T-helper 2 cell treated with Interferon-gamma antibody and Interleukin-4, amounts not matched to agents 100 ng/mL and 5 ng/mL, for 36 hours (primary cell): ENCODE results near the gene PLEK. TPM values are rescaled to one million over a fixed set of nuclear protein-coding genes. Genes with fewer than 3 reads are reported as not detected.

Source experiments
- intact Hi-C: fragments of 100-400 bp; cut with micrococcal nuclease; formaldehyde crosslinking; loops from one replicate; pipeline ENCODE4 v1.15.1; 2023
- total RNA-seq: library from RNA; stranded (reverse); gene quantifications from 2 replicates; pipeline ENCODE4 v1.2.3, GENCODE V29; 2022

Gene PLEK
- total RNA-seq, 1 donor from 2014 or later: 1.1 TPM

DNA sequence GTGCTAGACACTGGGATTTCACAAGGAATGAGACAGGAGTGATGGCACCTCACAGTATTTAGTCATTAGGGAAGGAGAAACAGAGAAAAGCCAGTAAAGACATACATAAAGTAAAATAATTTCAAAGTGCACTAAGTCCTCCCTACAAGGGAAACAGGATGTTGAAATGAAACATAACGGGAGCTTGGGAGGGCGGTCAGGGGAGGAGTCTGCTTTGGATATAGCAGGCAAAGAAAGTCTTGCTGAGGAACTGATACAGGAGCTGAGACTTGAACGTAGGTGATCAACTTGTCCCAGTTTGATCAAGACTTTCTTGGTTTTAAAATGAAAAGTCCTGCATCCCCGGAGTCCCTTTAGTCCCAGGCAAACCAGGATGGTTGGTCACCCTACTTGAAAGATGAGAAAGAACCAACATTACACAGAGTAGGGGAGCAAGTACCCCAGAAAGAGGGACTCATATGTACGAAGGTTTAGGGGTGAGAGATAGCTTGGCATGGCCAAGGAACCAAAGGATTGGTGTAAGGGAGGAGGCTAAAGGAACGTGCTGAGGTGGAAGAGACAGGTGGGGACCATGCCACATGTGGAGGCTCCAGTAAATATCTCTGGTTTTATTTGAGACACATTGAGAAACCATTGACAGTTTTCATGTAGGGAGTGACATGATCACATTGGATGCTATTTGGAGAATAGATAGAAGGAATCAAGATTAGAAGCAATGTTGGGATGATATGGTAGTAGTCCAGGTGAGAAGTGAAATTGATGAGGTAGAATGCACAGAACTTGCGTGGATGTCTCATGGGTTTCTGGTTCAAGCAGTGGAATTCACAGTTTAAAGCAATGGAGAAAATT lies 73.6 kb downstream of the PLEK start:
- intact Hi-C loops: no loop called here

DNA sequence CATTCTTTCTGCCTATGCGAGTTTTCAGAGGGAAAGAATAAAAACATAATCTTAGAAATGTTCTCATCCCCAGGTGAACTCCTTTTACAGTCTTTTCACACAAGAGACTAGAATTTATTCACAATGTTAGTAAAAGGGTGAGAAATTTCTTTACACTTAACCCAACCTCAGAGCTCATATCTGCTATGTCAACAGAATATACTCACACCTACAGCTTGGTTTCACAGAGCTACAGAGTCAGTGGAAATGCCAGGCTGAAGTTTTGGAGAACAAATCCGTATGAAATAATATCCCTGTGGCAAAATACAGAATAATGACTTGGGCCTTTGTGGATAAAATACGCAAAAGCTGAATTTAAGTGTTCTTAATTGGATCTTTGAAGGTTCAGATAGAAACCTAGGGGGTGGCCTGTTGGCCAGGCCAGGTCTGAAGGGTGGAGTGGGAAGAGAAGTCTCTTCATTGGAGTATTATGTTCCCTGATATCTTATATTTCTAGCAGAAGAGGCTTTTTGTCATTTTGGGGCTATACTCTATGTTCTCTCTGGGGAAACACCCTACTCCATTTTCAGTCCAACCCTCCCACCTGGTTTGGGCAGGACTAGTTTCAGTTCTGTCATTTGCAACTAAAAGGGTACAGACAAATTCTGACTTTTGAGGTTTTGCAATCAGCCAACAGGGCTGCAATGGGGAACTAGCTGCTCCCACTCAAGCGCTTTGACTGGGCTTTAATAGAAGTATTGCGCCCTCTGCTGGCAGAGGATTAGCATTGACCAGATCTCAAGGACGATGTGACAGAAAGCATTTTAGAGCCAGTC lies 76.3 kb downstream of the PLEK start:
- intact Hi-C loops: loop anchor here (1.0 to 10.0 kb wide), 5 partner anchors 64 to 319 kb away; partner anchors contain the start of gene PPP3R1

DNA sequence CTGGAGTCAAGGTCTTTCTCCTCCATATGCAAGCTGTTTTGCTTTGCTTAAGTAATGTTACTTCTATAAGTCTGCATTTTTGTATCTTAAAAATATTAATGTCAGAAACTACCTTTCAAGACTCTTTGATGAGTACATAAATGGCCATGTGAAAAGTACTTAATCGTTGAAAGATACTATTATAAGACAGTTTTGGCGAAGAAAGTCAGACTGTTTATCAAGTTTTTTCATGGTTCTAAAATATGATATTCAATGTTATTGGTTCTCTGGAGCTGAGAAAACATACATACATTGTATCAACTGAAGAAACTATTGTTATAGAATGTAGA lies 76.9 kb downstream of the PLEK start:
- intact Hi-C loops: loop anchor here (1.0 to 10.0 kb wide), 5 partner anchors 65 to 320 kb away; partner anchors contain the start of gene PPP3R1

DNA sequence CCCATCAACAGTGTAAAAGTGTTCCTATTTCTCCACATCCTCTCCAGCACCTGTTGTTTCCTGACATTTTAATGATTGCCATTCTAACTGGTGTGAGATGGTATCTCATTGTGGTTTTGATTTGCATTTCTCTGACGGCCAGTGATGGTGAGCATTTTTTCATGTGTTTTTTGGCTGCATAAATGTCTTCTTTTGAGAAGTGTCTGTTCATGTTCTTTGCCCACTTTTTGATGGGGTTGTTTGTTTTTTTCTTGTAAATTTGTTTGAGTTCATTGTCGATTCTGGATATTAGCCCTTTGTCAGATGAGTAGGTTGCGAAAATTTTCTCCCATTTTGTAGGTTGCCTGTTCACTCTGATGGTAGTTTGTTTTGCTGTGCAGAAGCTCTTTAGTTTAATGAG lies 81.3 kb downstream of the PLEK start:
- intact Hi-C loops: loop anchor here (10.0 kb wide), 1 partner anchor 162 kb away; no protein-coding TSS in a partner anchor

Other genes with a start within 250 kb of the PLEK start
- 16.1 and 18.4 TPM in 2 replicates for gene PNO1, start 207.4 kb upstream of the PLEK start, total RNA-seq
- 74.9 and 78.2 TPM in 2 replicates for gene PPP3R1, start 112.8 kb upstream of the PLEK start, total RNA-seq
- not detected in 2 replicates for gene CNRIP1, start 45.3 kb upstream of the PLEK start, total RNA-seq
- 1.9 and 2.2 TPM in 2 replicates for gene FBXO48, start 102.0 kb downstream of the PLEK start, total RNA-seq
- 2.6 and 2.9 TPM in 2 replicates for gene APLF, start 102.3 kb downstream of the PLEK start, total RNA-seq